Measurements from ENCODE around the gene RAVER1.

RAVER1 gene

DNA sequence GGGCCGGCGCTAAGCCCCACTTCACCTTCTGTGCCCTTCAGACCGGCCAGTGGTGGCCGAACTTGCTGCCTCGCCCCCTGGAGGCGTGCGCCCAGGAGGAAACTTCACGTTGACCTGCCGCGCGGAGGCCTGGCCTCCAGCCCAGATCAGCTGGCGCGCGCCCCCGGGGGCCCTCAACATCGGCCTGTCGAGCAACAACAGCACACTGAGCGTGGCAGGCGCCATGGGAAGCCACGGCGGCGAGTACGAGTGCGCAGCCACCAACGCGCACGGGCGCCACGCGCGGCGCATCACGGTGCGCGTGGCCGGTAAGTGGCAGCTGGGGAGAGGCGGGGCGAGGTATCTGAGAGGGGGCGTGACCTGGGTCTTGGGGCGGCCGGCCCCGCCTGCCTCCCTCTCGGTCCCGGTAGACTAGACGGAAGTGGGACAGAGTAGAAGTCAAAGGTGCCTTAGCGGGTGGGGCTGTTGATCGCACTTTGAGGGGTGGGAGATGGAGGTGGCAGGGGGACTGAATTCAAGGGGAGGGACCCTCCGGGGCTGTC, 38.0 kb downstream of the RAVER1 start:
- Histone ChIP-seq H4K20me1 (ENCODE audit: insufficient read depth, low read length, poor library complexity, severe bottlenecking) (no peaks in the 10 kb centered on the region), H3K9me2 (replicated peaks; ENCODE audit: low read depth, low read length) (no peaks in the 10 kb centered on the region), H3F3A (ENCODE audit: low read depth) (no peaks in the 10 kb centered on the region), H3K9me3 (ENCODE audit: insufficient read depth, low read depth, low read length) (no peaks in the 10 kb centered on the region), H3K9ac (ENCODE audit: low read depth, low read length, poor library complexity, severe bottlenecking) (no peak overlapping the region), H3K36me3 (ENCODE audit: insufficient read depth, low read length) (no peaks in the 10 kb centered on the region), H3K4me3 (ENCODE audit: low read length, poor library complexity, severe bottlenecking) (no peak overlapping the region), H2AFZ (ENCODE audit: low read length) (no peak overlapping the region), H3K4me2 (ENCODE audit: low read depth, low read length, poor library complexity, severe bottlenecking) (no peak overlapping the region), H3K79me2 (ENCODE audit: insufficient read depth, low read length) (no peaks in the 10 kb centered on the region), H3K27me3 (ENCODE audit: insufficient read depth, low read length, poor library complexity, severe bottlenecking) (no peaks in the 10 kb centered on the region), H3K4me1 (ENCODE audit: insufficient read depth, low read length, poor library complexity, severe bottlenecking) (no peaks in the 10 kb centered on the region)
- TF ChIP-seq EZH2phosphoT487 (IDR thresholded peaks at IDR 0.05; ENCODE audit: borderline replicate concordance) (no peak), CTCF (conservative IDR thresholded peaks at IDR 0.05; ENCODE audit: low read length) (no peak)

DNA sequence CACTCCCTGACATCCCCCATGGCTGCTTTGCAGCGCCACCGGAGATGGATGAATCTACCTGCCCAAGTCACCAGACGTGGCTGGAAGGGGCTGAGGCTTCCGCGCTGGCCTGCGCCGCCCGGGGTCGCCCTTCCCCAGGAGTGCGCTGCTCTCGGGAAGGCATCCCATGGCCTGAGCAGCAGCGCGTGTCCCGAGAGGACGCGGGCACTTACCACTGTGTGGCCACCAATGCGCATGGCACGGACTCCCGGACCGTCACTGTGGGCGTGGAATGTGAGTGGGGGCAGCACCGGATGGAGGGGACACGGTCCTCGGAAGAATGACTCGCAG, 39.0 kb downstream of the RAVER1 start:
- H3K79me2 ChIP-seq (ENCODE audit: insufficient read depth, low read length), result no peaks in the 10 kb centered on the region
- no peaks in the 10 kb centered on the region for H3K27me3 ChIP-seq (ENCODE audit: insufficient read depth, low read length, poor library complexity, severe bottlenecking)
- H3K9me3 ChIP-seq (ENCODE audit: insufficient read depth, low read depth, low read length), result no peaks in the 10 kb centered on the region
- no peaks in the 10 kb centered on the region for H3K36me3 ChIP-seq (ENCODE audit: insufficient read depth, low read length)
- no peaks in the 10 kb centered on the region for H3F3A ChIP-seq (ENCODE audit: low read depth)
- H3K9me2 ChIP-seq (replicated peaks; ENCODE audit: low read depth, low read length), result no peaks in the 10 kb centered on the region
- TF ChIP-seq EZH2phosphoT487 (IDR thresholded peaks at IDR 0.05; ENCODE audit: borderline replicate concordance), result no peak
- TF ChIP-seq CTCF (conservative IDR thresholded peaks at IDR 0.05; ENCODE audit: low read length), result no peak
- no peak overlapping the region for H3K4me3 ChIP-seq (ENCODE audit: low read length, poor library complexity, severe bottlenecking)
- no peak overlapping the region for H3K9ac ChIP-seq (ENCODE audit: low read depth, low read length, poor library complexity, severe bottlenecking)
- H4K20me1 ChIP-seq (ENCODE audit: insufficient read depth, low read length, poor library complexity, severe bottlenecking), result no peaks in the 10 kb centered on the region
- H3K4me2 ChIP-seq (ENCODE audit: low read depth, low read length, poor library complexity, severe bottlenecking), result no peak overlapping the region
- no peak overlapping the region for H2AFZ ChIP-seq (ENCODE audit: low read length)
- H3K4me1 ChIP-seq (ENCODE audit: insufficient read depth, low read length, poor library complexity, severe bottlenecking), result peaks cover 2% of the 10 kb centered on the region

DNA sequence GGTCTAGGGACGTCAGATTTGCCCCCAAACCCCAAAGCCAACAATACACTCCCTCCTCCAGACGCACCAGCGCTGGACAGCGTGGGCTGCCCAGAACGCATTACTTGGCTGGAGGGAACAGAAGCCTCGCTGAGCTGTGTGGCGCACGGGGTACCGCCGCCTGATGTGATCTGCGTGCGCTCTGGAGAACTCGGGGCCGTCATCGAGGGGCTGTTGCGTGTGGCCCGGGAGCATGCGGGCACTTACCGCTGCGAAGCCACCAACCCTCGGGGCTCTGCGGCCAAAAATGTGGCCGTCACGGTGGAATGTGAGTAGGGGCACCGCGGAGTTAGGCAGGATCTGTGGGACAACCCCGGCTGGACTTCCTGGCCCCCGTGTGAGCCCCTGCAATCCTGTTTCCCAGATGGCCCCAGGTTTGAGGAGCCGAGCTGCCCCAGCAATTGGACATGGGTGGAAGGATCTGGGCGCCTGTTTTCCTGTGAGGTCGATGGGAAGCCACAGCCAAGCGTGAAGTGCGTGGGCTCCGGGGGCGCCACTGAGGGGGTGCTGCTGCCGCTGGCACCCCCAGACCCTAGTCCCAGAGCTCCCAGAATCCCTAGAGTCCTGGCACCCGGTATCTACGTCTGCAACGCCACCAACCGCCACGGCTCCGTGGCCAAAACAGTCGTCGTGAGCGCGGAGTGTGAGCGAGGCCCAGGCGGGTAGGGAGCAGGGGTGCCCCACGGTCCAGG, 39.5 kb downstream of the RAVER1 start:
- no peaks in the 10 kb centered on the region for H3K36me3 ChIP-seq (ENCODE audit: insufficient read depth, low read length)
- TF ChIP-seq CTCF (conservative IDR thresholded peaks at IDR 0.05; ENCODE audit: low read length) (no peak), EZH2phosphoT487 (IDR thresholded peaks at IDR 0.05; ENCODE audit: borderline replicate concordance) (no peak)
- H3K79me2 ChIP-seq (ENCODE audit: insufficient read depth, low read length), result no peaks in the 10 kb centered on the region
- H3K9me3 ChIP-seq (ENCODE audit: insufficient read depth, low read depth, low read length), result no peaks in the 10 kb centered on the region
- no peak overlapping the region for H3K9ac ChIP-seq (ENCODE audit: low read depth, low read length, poor library complexity, severe bottlenecking)
- no peaks in the 10 kb centered on the region for H4K20me1 ChIP-seq (ENCODE audit: insufficient read depth, low read length, poor library complexity, severe bottlenecking)
- no peak overlapping the region for H3K4me2 ChIP-seq (ENCODE audit: low read depth, low read length, poor library complexity, severe bottlenecking)
- H2AFZ ChIP-seq (ENCODE audit: low read length), result no peak overlapping the region
- H3F3A ChIP-seq (ENCODE audit: low read depth), result no peaks in the 10 kb centered on the region
- peaks cover 7% of the 10 kb centered on the region for H3K4me1 ChIP-seq (ENCODE audit: insufficient read depth, low read length, poor library complexity, severe bottlenecking)
- H3K4me3 ChIP-seq (ENCODE audit: low read length, poor library complexity, severe bottlenecking), result no peak overlapping the region
- no peaks in the 10 kb centered on the region for H3K9me2 ChIP-seq (replicated peaks; ENCODE audit: low read depth, low read length)
- no peaks in the 10 kb centered on the region for H3K27me3 ChIP-seq (ENCODE audit: insufficient read depth, low read length, poor library complexity, severe bottlenecking)

Data from Loucy (cell line).